ENCODE data around the gene PAPLN. TPM values are rescaled to one million over a fixed set of nuclear protein-coding genes. Genes with fewer than 3 reads are reported as not detected.

Gene PAPLN
- total RNA-seq, 1 experiment from 2014 or later, result 3.0 TPM

GRCh38 chr14:73236157-73236556 is 1.1 kb upstream of the PAPLN start:
- intact Hi-C loops (cut with micrococcal nuclease; ENCODE audit: unreplicated experiment), result loop anchor here (5.0 kb wide), 1 partner anchor 46 kb away; no protein-coding TSS in a partner anchor
- no peaks in the 10 kb centered on the region for H3K27me3 Mint-ChIP-seq (ENCODE audit: insufficient read depth, unreplicated experiment)

GRCh38 chr14:73236752-73237218 is 521 bp upstream of the PAPLN start:
- Histone ChIP-seq H3K27me3 (replicated peaks; ENCODE audit: control insufficient read depth, insufficient read depth, low read length) (no peaks in the 10 kb centered on the region), H3K4me3 (ENCODE audit: low read depth, low read length) (no peak overlapping the region), H3K36me3 (ENCODE audit: control insufficient read depth, insufficient read depth, low read length) (no peaks in the 10 kb centered on the region), H3K9me3 (no peaks in the 10 kb centered on the region), H3K4me1 (peaks cover 33% of the 10 kb centered on the region)
- ChIA-PET CTCF (no interaction called here), POLR2A (no interaction called here)
- peak overlapping the region; percentile 4 for H3K27ac Mint-ChIP-seq (ENCODE audit: unreplicated experiment)
- no peaks in the 10 kb centered on the region for H3K27me3 Mint-ChIP-seq (ENCODE audit: insufficient read depth, unreplicated experiment)
- H3K4me1 Mint-ChIP-seq (ENCODE audit: low read depth, unreplicated experiment), result peaks cover 15% of the 10 kb centered on the region
- DNase-seq, result no peak
- TF ChIP-seq, protein P1, sequence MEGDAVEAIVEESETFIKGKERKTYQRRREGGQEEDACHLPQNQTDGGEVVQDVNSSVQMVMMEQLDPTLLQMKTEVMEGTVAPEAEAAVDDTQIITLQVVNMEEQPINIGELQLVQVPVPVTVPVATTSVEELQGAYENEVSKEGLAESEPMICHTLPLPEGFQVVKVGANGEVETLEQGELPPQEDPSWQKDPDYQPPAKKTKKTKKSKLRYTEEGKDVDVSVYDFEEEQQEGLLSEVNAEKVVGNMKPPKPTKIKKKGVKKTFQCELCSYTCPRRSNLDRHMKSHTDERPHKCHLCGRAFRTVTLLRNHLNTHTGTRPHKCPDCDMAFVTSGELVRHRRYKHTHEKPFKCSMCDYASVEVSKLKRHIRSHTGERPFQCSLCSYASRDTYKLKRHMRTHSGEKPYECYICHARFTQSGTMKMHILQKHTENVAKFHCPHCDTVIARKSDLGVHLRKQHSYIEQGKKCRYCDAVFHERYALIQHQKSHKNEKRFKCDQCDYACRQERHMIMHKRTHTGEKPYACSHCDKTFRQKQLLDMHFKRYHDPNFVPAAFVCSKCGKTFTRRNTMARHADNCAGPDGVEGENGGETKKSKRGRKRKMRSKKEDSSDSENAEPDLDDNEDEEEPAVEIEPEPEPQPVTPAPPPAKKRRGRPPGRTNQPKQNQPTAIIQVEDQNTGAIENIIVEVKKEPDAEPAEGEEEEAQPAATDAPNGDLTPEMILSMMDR (IDR thresholded peaks at IDR 0.05; ENCODE audit: insufficient read depth in 1 of 2, low read depth in 1 of 2, low read length in 1 of 2, severe bottlenecking in 1 of 2, unreplicated experiment in 1 of 2), result no peak
- no peaks in the 10 kb centered on the region for H3K36me3 Mint-ChIP-seq (ENCODE audit: insufficient read depth, unreplicated experiment)
- intact Hi-C loops (cut with micrococcal nuclease; ENCODE audit: unreplicated experiment), result loop anchor here (5.0 kb wide), 1 partner anchor 46 kb away; no protein-coding TSS in a partner anchor
- H3K9me3 Mint-ChIP-seq (ENCODE audit: unreplicated experiment), result no peaks in the 10 kb centered on the region
- H3K4me3 Mint-ChIP-seq (ENCODE audit: unreplicated experiment), result peak overlapping the region; percentile 62
- BruUV-seq (replicated peaks), result no TSS peak

More at GRCh38 chr14:73236157-73236556, 1.1 kb upstream of the PAPLN start:
- Mint-ChIP-seq H3K4me3 (ENCODE audit: unreplicated experiment) (peak overlapping the region; percentile 68), H3K4me1 (ENCODE audit: low read depth, unreplicated experiment) (peaks cover 15% of the 10 kb centered on the region), H3K36me3 (ENCODE audit: insufficient read depth, unreplicated experiment) (no peaks in the 10 kb centered on the region), H3K9me3 (ENCODE audit: unreplicated experiment) (no peaks in the 10 kb centered on the region), H3K27ac (ENCODE audit: unreplicated experiment) (peak overlapping the region; percentile 88)
- no TSS peak for BruUV-seq (replicated peaks)
- ChIA-PET CTCF (interaction anchor here (0.8 to 1.0 kb wide), 2 partner anchors 58 to 236 kb away, joined by 6 read pairs; no protein-coding TSS in a partner anchor), POLR2A (no interaction called here)
- Histone ChIP-seq H3K9me3 (no peaks in the 10 kb centered on the region), H3K36me3 (ENCODE audit: control insufficient read depth, insufficient read depth, low read length) (no peaks in the 10 kb centered on the region), H3K27me3 (replicated peaks; ENCODE audit: control insufficient read depth, insufficient read depth, low read length) (no peaks in the 10 kb centered on the region), H3K4me1 (peaks cover 33% of the 10 kb centered on the region), H3K4me3 (ENCODE audit: low read depth, low read length) (no peak overlapping the region)
- DNase-seq, result no peak
- TF ChIP-seq, protein P1 (IDR thresholded peaks at IDR 0.05; ENCODE audit: insufficient read depth in 1 of 2, low read depth in 1 of 2, low read length in 1 of 2, severe bottlenecking in 1 of 2, unreplicated experiment in 1 of 2), result no peak

- no peak overlapping the region for H3K27ac Mint-ChIP-seq (ENCODE audit: unreplicated experiment)
- peaks cover 15% of the 10 kb centered on the region for H3K4me1 Mint-ChIP-seq (ENCODE audit: low read depth, unreplicated experiment)
- ChIA-PET CTCF (interaction anchor here (0.7 kb wide), 1 partner anchor 253 kb away, joined by 3 read pairs; no protein-coding TSS in a partner anchor), POLR2A (no interaction called here)
- no peaks in the 10 kb centered on the region for H3K36me3 ChIP-seq (ENCODE audit: control insufficient read depth, insufficient read depth, low read length)
- peaks cover 33% of the 10 kb centered on the region for H3K4me1 ChIP-seq
- H3K27me3 Mint-ChIP-seq (ENCODE audit: insufficient read depth, unreplicated experiment), result no peaks in the 10 kb centered on the region
- intact Hi-C loops (cut with micrococcal nuclease; ENCODE audit: unreplicated experiment), result loop anchor here (5.0 kb wide), 1 partner anchor 44 kb away; no protein-coding TSS in a partner anchor
- DNase-seq, result peak in 1 of 2 experiments; percentile 42
- TF ChIP-seq, protein P1 (IDR thresholded peaks at IDR 0.05; ENCODE audit: insufficient read depth in 1 of 2, low read depth in 1 of 2, low read length in 1 of 2, severe bottlenecking in 1 of 2, unreplicated experiment in 1 of 2), result no peak
- no TSS peak for BruUV-seq (replicated peaks)
- H3K4me3 ChIP-seq (ENCODE audit: low read depth, low read length), result peak overlapping the region; percentile 40
- no peaks in the 10 kb centered on the region for H3K9me3 ChIP-seq
- H3K4me3 Mint-ChIP-seq (ENCODE audit: unreplicated experiment), result peak overlapping the region; percentile 62
- no peaks in the 10 kb centered on the region for H3K9me3 Mint-ChIP-seq (ENCODE audit: unreplicated experiment)
- no peaks in the 10 kb centered on the region for H3K36me3 Mint-ChIP-seq (ENCODE audit: insufficient read depth, unreplicated experiment)
- H3K27me3 ChIP-seq (replicated peaks; ENCODE audit: control insufficient read depth, insufficient read depth, low read length), result no peaks in the 10 kb centered on the region
Observed at GRCh38 chr14:73237786-73238423, 599 bp downstream of the PAPLN start.
